22Rv1 (cell line): ENCODE data around the gene JAGN1.
"Not testable (repeated sequence)": the region's sequence is repeated elsewhere in the genome, so short reads cannot be mapped to it uniquely, and the experiment has no call there.

Source experiments
- H3K27ac ChIP-seq: fragments of 450-650 bp; 2 replicates; pipeline ENCODE4 v1.5.1; 2017
- CTCF ChIP-seq: fragments of 450-650 bp; IDR thresholded peaks from 2 replicates; pipeline ENCODE4 v1.5.1; 2017; ENCODE audit warnings: mild to moderate bottlenecking
- ZFX ChIP-seq: fragments of 450-650 bp; IDR thresholded peaks from 2 replicates; pipeline ENCODE4 v1.6.1; 2017; ENCODE audit warnings: antibody characterized with exemption, borderline replicate concordance

JAGN1 gene

GRCh38 chr3:9875448-9875847 is 15.0 kb upstream of the JAGN1 start:
- H3K27ac ChIP-seq: no peak overlapping the region
- TF ChIP-seq ZFX (no peak), CTCF (no peak)

- H3K27ac ChIP-seq: not testable (repeated sequence)
Observed at GRCh38 chr3:9876255-9876654, 14.2 kb upstream of the JAGN1 start.

- TF ChIP-seq ZFX (no peak), CTCF (no peak)
- H3K27ac ChIP-seq: no peak overlapping the region
Observed at GRCh38 chr3:9876991-9877390, 13.4 kb upstream of the JAGN1 start.

DNA sequence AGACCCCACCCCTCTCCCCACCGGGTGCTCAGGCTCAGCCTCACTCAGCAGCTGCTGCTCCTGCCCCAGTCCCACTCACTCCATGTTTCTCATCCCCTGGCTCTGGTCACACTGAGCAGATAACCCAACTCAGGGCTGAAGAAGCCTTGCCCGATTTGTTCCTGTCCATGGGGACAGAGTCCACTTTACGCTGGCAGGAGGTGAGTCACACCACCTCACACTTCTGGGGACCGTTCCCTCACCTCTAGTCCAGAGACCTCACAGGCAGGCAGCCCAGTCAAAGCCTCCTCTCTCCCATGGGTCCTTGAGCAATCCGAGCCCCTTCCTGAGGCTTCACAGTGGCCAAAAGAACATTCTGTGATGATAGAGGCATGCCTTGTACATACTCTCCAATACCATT is 11.7 kb upstream of the JAGN1 start:
- no peak overlapping the region for H3K27ac ChIP-seq
- TF ChIP-seq ZFX (no peak), CTCF (no peak)

- H3K27ac ChIP-seq: no peak within 1 kb of the TSS
- TF ChIP-seq ZFX: no peak
- TF ChIP-seq CTCF: no peak
Observed at GRCh38 chr3:9879830-9880549, 10.4 kb upstream of the JAGN1 start, which contains the start of gene CIDEC. Gene CIDEC, minus strand, starts transcription at chr3:9880253. Its CDS starts 1,767 bp downstream, at chr3:9878486.

- no peak for TF ChIP-seq CTCF
- no peak for TF ChIP-seq ZFX
- no peak overlapping the region for H3K27ac ChIP-seq
Observed at GRCh38 chr3:9881441-9881840, 9.0 kb upstream of the JAGN1 start.

GRCh38 chr3:9883706-9884554 is 6.5 kb upstream of the JAGN1 start:
- no peak for TF ChIP-seq CTCF
- no peak for TF ChIP-seq ZFX

More at GRCh38 chr3:9883706-9884554, 6.5 kb upstream of the JAGN1 start:
- peak overlapping the region; percentile 12; the same call in 1 of the 2 replicates for H3K27ac ChIP-seq
